SK-N-SH (cell line): ENCODE results near the gene PTPN6. TPM values are rescaled to one million over a fixed set of nuclear protein-coding genes. Genes with fewer than 3 reads are reported as not detected.
A peak's percentile ranks its signal among the peaks of the same experiment; 100 is the strongest.

ENCODE experiments used
- CTCF ChIA-PET: fragments of 300-600, 350-600 bp; formaldehyde crosslinking; extraction: SDS; loops from one replicate; lab custom pipeline; 2021; lab: Yijun Ruan, JAX
- POLR2A ChIA-PET: fragments of 350-600 bp; sonication (Branson Sonifier 250); formaldehyde crosslinking; extraction: SDS; loops from one replicate; lab custom pipeline; 2020; ENCODE audit warnings: antibody characterized with exemption, inconsistent platforms; lab: Yijun Ruan, JAX
- DNase-seq: peaks from one replicate; pipeline ENCODE4 v3.0.0; 2012
- H2AFZ ChIP-seq: fragments of 200-600 bp; sonication (generic); 2 replicates; pipeline ENCODE4 v1.8.1; 2016; ENCODE audit warnings: antibody characterized with exemption, mild to moderate bottlenecking, low read depth
- H3F3A ChIP-seq: fragments of 200-600 bp; sonication (generic); replicated peaks from 2 replicates; pipeline ENCODE3; 2016; ENCODE audit warnings: antibody characterized with exemption, mild to moderate bottlenecking; ENCODE audit not compliant: insufficient read depth
- H3K27ac ChIP-seq, 2 experiments: fragments of 200-500 bp in 1 of 2; fragments of 200-600 bp in 1 of 2; sonication (Bioruptor generic) in 1 of 2; sonication (generic), shearing (Covaris generic) in 1 of 2; 2 replicates each; pipeline versions ENCODE4 v1.5.1 to v1.6.1; 2014 to 2016; ENCODE audit warnings: low read depth in 2 of 2, inconsistent platforms in 1 of 2, low read length in 1 of 2, mild to moderate bottlenecking in 1 of 2, mixed read lengths in 1 of 2
- H3K27me3 ChIP-seq: fragments of 200-600 bp; sonication (generic), shearing (Covaris generic); 2 replicates; pipeline ENCODE4 v1.6.1; 2016; ENCODE audit warnings: mixed run types; ENCODE audit not compliant: insufficient read depth
- H3K36me3 ChIP-seq, 2 experiments: fragments of 200-500 bp in 1 of 2; fragments of 200-600 bp in 1 of 2; sonication (Bioruptor generic) in 1 of 2; sonication (generic) in 1 of 2; replicated peaks in 1 of 2; 2 replicates each; pipeline versions ENCODE3 to v1.5.1; 2014 to 2016; ENCODE audit warnings: low read length in 1 of 2, mild to moderate bottlenecking in 1 of 2; ENCODE audit not compliant: insufficient read depth in 2 of 2, control insufficient read depth in 1 of 2
- H3K4me1 ChIP-seq, 2 experiments: fragments of 200-500 bp in 1 of 2; fragments of 200-600 bp in 1 of 2; sonication (Bioruptor generic) in 1 of 2; sonication (generic), shearing (Covaris generic) in 1 of 2; 2 replicates each; pipeline versions ENCODE4 v1.5.1 to v1.6.1; 2014 to 2016; ENCODE audit warnings: low read depth in 1 of 2, low read length in 1 of 2, mixed run types in 1 of 2; ENCODE audit not compliant: insufficient read depth in 2 of 2, control insufficient read depth in 1 of 2
- H3K4me2 ChIP-seq: fragments of 200-600 bp; sonication (generic), shearing (Covaris generic); 2 replicates; pipeline ENCODE4 v1.6.1; 2017; ENCODE audit warnings: mixed run types
- H3K4me3 ChIP-seq, 2 experiments: fragments of 200-500 bp in 1 of 2; fragments of 200-600 bp in 1 of 2; sonication (Bioruptor generic) in 1 of 2; sonication (generic), shearing (Covaris generic) in 1 of 2; 2 replicates each; pipeline versions ENCODE4 v1.5.1 to v1.8.1; 2014 to 2016; ENCODE audit warnings: low read depth in 2 of 2, inconsistent platforms in 1 of 2, low read length in 1 of 2, mild to moderate bottlenecking in 1 of 2, mixed read lengths in 1 of 2, moderate library complexity in 1 of 2
- H3K79me2 ChIP-seq: fragments of 200-600 bp; sonication (generic); 2 replicates; pipeline ENCODE4 v1.8.1; 2017; ENCODE audit warnings: mild to moderate bottlenecking; ENCODE audit not compliant: insufficient read depth
- H3K9ac ChIP-seq: fragments of 200-600 bp; sonication (generic); 2 replicates; pipeline ENCODE4 v1.6.1; 2017; ENCODE audit warnings: mixed run types
- H3K9me2 ChIP-seq: fragments of 200-600 bp; sonication (generic); 2 replicates; pipeline ENCODE4 v1.6.1; 2017; ENCODE audit warnings: mixed run types
- H3K9me3 ChIP-seq: fragments of 200-600 bp; sonication (generic); 2 replicates; pipeline ENCODE4 v1.6.1; 2017; ENCODE audit warnings: mixed run types, mild to moderate bottlenecking, moderate library complexity
- H4K20me1 ChIP-seq: fragments of 200-600 bp; sonication (generic); 2 replicates; pipeline ENCODE4 v1.6.1; 2017; ENCODE audit warnings: mild to moderate bottlenecking, mixed run types; ENCODE audit not compliant: insufficient read depth
- CHD2 ChIP-seq: fragments of 150-350 bp; IDR thresholded peaks from 2 replicates; pipeline ENCODE4 v1.6.1; 2018; ENCODE audit warnings: low read length; ENCODE audit not compliant: partially characterized antibody
- ELF1 ChIP-seq: IDR thresholded peaks from 2 replicates; pipeline ENCODE4 v1.4.0; 2012
- EZH2phosphoT487 ChIP-seq: fragments of 200-600 bp; sonication (generic); IDR thresholded peaks from 2 replicates; pipeline ENCODE4 v1.6.1; 2017; ENCODE audit warnings: low read depth, mixed run types, mild to moderate bottlenecking, antibody characterized with exemption, moderate library complexity, borderline replicate concordance
- FOSL2 ChIP-seq: IDR thresholded peaks from 2 replicates; pipeline ENCODE4 v1.4.0; 2012; ENCODE audit warnings: low read depth, mild to moderate bottlenecking, moderate library complexity, borderline replicate concordance
- FOXM1 ChIP-seq: IDR thresholded peaks from 2 replicates; pipeline ENCODE4 v1.4.0; 2012; ENCODE audit warnings: low read depth, mild to moderate bottlenecking
- GABPA ChIP-seq: IDR thresholded peaks from 2 replicates; pipeline ENCODE4 v1.4.0; 2012; ENCODE audit warnings: low read depth, mild to moderate bottlenecking
- GATA2 ChIP-seq: sonication (generic); formaldehyde crosslinking; IDR thresholded peaks from 2 replicates; pipeline ENCODE4 v1.5.0; 2020; ENCODE audit warnings: mild to moderate bottlenecking, missing genetic modification reagents
- MEF2A ChIP-seq: IDR thresholded peaks from 2 replicates; pipeline ENCODE4 v1.4.0; 2012; ENCODE audit warnings: low read depth, borderline replicate concordance
- NFIC ChIP-seq: IDR thresholded peaks from 2 replicates; pipeline ENCODE4 v1.4.0; 2012; ENCODE audit warnings: borderline replicate concordance
- NRF1 ChIP-seq: IDR thresholded peaks from 2 replicates; pipeline ENCODE4 v1.6.1; 2012; ENCODE audit warnings: low read depth, mild to moderate bottlenecking, low read length
- POLR2AphosphoS5 ChIP-seq: IDR thresholded peaks from 2 replicates; pipeline ENCODE4 v1.6.1; 2012; ENCODE audit warnings: low read depth, low read length
- SIN3A ChIP-seq: IDR thresholded peaks from 2 replicates; pipeline ENCODE4 v1.6.1; 2012; ENCODE audit warnings: low read depth, mild to moderate bottlenecking, low read length, moderate library complexity, borderline replicate concordance
- TCF12 ChIP-seq: IDR thresholded peaks from 2 replicates; pipeline ENCODE4 v1.4.0; 2012
- YY1 ChIP-seq: IDR thresholded peaks from 2 replicates; pipeline ENCODE4 v1.4.0; 2012; ENCODE audit warnings: low read depth, mild to moderate bottlenecking
- WGBS: methylation state at CpG from one replicate; pipeline ENCODE4 v1.1.6; 2017; ENCODE audit warnings: low lambda C conversion rate; 5-methylcytosine and 5-hydroxymethylcytosine counted together
- polyA plus RNA-seq, 3 experiments: library from polyadenylated mRNA; depleted of rRNA; stranded (reverse); fragments of >200 nt; gene quantifications; 2 replicates each; pipeline ENCODE4 v1.2.3, GENCODE V29; 2012
- TF ChIP-seq, protein P1 (sequence below): IDR thresholded peaks from 2 replicates; pipeline ENCODE4 v1.4.0; 2012; ENCODE audit warnings: low read depth, borderline replicate concordance
- TF ChIP-seq, protein P2 (sequence below): IDR thresholded peaks from 2 replicates; pipeline ENCODE4; 2012
- TF ChIP-seq, protein P3 (sequence below): IDR thresholded peaks from 2 replicates; pipeline ENCODE4 v1.4.0; 2012; ENCODE audit warnings: low read depth
- TF ChIP-seq, protein P4 (sequence below): fragments of 150-350 bp; IDR thresholded peaks from 2 replicates; pipeline ENCODE4 v1.6.1; 2016; ENCODE audit warnings: mild to moderate bottlenecking, low read depth, low read length
- TF ChIP-seq, protein P5 (sequence below): IDR thresholded peaks from 2 replicates; pipeline ENCODE4 v1.4.0; 2012; ENCODE audit warnings: low read depth, borderline replicate concordance
- TF ChIP-seq, protein P6 (sequence below): fragments of 200-600 bp; sonication (generic); IDR thresholded peaks from 2 replicates; pipeline ENCODE4 v1.6.1; 2017; ENCODE audit warnings: antibody characterized with exemption, mild to moderate bottlenecking, moderate library complexity

The PTPN6 gene
- polyA plus RNA-seq, 1 of the 3 experiments (the other 2 are of a cell fraction) = 0.12 TPM

DNA sequence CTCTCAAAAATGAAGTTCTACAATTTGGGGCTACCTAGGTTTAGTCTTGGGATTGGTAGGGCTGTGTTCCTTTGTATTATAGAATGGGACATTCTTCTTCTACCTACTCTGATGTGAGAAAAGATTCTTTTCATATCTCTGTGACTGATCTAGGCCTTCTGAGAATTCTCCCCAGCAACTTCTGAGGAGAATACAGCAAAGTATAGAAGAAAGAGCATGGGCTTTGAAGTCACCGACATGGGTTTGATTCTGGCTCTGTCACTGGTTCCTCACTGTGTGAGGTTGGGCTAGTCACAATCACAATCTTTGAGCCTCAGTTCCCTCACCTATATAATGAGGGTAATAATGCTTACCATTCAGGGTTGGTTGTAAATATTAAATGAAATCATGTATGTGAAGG, 18.4 kb upstream of the PTPN6 start:
- no peak for DNase-seq
- Histone ChIP-seq H3F3A (peaks cover 23% of the 10 kb centered on the region), H3K4me2 (no peak overlapping the region), H3K27ac (peak overlapping the region in 1 of 2 experiments; percentile 15; a peak in 1 of 4 replicates), H3K27me3 (no peaks in the 10 kb centered on the region), H3K36me3 (peaks cover 42 to 58% of the 10 kb centered on the region in 2 experiments), H3K9me2 (no peaks in the 10 kb centered on the region), H2AFZ (no peak overlapping the region), H3K9ac (no peak overlapping the region; the same call in 1 of the 2 replicates), H3K79me2 (peaks cover 79% of the 10 kb centered on the region), H3K4me1 (peaks cover 11 to 20% of the 10 kb centered on the region in 2 experiments), H4K20me1 (peaks cover 57% of the 10 kb centered on the region), H3K9me3 (no peaks in the 10 kb centered on the region), H3K4me3 (no peak overlapping the region)
- 93% methylated on average over 1 of the region's 1 CpG for WGBS
- ChIA-PET CTCF (interaction anchor here (0.9 to 9.2 kb wide), 3 partner anchors 9 to 60 kb away, joined by 3 to 134 read pairs (median 33); partner anchors contain the start of genes C12orf57 and RNU7-1), POLR2A (interaction anchor here (1.2 to 2.2 kb wide), 2 partner anchors 11 kb away, joined by 3 to 8 read pairs; partner anchors contain the start of genes C12orf57 and RNU7-1)
- TF ChIP-seq YY1 (no peak), POLR2AphosphoS5 (no peak), EZH2phosphoT487 (no peak), ELF1 (no peak), FOSL2 (no peak), NFIC (no peak), SIN3A (no peak), GATA2 (no peak), FOXM1 (no peak), NRF1 (no peak)
- TF ChIP-seq, protein P1, sequence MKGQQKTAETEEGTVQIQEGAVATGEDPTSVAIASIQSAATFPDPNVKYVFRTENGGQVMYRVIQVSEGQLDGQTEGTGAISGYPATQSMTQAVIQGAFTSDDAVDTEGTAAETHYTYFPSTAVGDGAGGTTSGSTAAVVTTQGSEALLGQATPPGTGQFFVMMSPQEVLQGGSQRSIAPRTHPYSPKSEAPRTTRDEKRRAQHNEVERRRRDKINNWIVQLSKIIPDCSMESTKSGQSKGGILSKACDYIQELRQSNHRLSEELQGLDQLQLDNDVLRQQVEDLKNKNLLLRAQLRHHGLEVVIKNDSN = no peak
- TF ChIP-seq, protein P2, sequence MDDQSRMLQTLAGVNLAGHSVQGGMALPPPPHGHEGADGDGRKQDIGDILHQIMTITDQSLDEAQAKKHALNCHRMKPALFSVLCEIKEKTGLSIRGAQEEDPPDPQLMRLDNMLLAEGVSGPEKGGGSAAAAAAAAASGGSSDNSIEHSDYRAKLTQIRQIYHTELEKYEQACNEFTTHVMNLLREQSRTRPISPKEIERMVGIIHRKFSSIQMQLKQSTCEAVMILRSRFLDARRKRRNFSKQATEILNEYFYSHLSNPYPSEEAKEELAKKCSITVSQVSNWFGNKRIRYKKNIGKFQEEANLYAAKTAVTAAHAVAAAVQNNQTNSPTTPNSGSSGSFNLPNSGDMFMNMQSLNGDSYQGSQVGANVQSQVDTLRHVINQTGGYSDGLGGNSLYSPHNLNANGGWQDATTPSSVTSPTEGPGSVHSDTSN = no peak
- TF ChIP-seq, protein P3, sequence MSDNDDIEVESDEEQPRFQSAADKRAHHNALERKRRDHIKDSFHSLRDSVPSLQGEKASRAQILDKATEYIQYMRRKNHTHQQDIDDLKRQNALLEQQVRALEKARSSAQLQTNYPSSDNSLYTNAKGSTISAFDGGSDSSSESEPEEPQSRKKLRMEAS = no peak
- TF ChIP-seq, protein P4, sequence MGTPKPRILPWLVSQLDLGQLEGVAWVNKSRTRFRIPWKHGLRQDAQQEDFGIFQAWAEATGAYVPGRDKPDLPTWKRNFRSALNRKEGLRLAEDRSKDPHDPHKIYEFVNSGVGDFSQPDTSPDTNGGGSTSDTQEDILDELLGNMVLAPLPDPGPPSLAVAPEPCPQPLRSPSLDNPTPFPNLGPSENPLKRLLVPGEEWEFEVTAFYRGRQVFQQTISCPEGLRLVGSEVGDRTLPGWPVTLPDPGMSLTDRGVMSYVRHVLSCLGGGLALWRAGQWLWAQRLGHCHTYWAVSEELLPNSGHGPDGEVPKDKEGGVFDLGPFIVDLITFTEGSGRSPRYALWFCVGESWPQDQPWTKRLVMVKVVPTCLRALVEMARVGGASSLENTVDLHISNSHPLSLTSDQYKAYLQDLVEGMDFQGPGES = no peak

DNA sequence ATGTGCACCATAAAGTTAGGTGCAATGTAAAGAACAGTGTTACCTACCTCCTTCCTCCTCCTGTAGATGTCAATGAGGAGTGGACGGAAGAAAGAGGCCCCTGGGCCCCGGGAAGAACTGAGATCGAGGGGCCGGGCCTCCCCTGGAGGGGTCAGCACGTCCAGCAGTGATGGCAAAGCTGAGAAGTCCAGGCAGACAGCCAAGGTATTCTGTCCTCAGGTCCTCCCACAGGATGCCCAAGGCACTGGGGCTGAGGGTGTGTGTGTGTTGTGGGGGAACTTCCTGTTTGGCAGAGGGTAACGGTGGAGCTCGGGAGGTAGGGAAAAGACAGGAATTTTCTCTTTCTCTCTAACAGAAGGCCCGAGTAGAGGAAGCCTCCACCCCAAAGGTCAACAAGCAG, 17.0 kb upstream of the PTPN6 start:
- Histone ChIP-seq H3K9me3 (no peaks in the 10 kb centered on the region), H3K4me1 (peaks cover 11 to 28% of the 10 kb centered on the region in 2 experiments), H3K79me2 (peaks cover 79% of the 10 kb centered on the region), H3K4me2 (no peak overlapping the region; the same call in 1 of the 2 replicates), H3F3A (peaks cover 31% of the 10 kb centered on the region), H3K36me3 (peaks cover 48 to 68% of the 10 kb centered on the region in 2 experiments), H3K9ac (no peak overlapping the region), H4K20me1 (peaks cover 52% of the 10 kb centered on the region), H2AFZ (no peak overlapping the region), H3K4me3 (no peak overlapping the region), H3K9me2 (no peaks in the 10 kb centered on the region), H3K27ac (peak overlapping the region in 1 of 2 experiments; percentile 25; a peak in 3 of 4 replicates), H3K27me3 (no peaks in the 10 kb centered on the region)
- WGBS = 69% methylated on average over 8 of the region's 8 CpGs
- CTCF ChIA-PET = interaction anchor here (0.8 to 9.2 kb wide), 4 partner anchors 10 to 71 kb away, joined by 3 to 134 read pairs (median 4); partner anchors contain the start of gene SPSB2
- DNase-seq = no peak
- POLR2A ChIA-PET = interaction anchor here (0.6 to 1.2 kb wide), 2 partner anchors 12 to 13 kb away, joined by 3 read pairs; no protein-coding TSS in a partner anchor
- TF ChIP-seq CHD2 (no peak), MEF2A (no peak), GABPA (no peak), ELF1 (no peak), TCF12 (no peak), YY1 (no peak)
- TF ChIP-seq, protein P5, sequence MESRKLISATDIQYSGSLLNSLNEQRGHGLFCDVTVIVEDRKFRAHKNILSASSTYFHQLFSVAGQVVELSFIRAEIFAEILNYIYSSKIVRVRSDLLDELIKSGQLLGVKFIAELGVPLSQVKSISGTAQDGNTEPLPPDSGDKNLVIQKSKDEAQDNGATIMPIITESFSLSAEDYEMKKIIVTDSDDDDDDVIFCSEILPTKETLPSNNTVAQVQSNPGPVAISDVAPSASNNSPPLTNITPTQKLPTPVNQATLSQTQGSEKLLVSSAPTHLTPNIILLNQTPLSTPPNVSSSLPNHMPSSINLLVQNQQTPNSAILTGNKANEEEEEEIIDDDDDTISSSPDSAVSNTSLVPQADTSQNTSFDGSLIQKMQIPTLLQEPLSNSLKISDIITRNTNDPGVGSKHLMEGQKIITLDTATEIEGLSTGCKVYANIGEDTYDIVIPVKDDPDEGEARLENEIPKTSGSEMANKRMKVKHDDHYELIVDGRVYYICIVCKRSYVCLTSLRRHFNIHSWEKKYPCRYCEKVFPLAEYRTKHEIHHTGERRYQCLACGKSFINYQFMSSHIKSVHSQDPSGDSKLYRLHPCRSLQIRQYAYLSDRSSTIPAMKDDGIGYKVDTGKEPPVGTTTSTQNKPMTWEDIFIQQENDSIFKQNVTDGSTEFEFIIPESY = no peak
- TF ChIP-seq, protein P2 = no peak
- TF ChIP-seq, protein P6, sequence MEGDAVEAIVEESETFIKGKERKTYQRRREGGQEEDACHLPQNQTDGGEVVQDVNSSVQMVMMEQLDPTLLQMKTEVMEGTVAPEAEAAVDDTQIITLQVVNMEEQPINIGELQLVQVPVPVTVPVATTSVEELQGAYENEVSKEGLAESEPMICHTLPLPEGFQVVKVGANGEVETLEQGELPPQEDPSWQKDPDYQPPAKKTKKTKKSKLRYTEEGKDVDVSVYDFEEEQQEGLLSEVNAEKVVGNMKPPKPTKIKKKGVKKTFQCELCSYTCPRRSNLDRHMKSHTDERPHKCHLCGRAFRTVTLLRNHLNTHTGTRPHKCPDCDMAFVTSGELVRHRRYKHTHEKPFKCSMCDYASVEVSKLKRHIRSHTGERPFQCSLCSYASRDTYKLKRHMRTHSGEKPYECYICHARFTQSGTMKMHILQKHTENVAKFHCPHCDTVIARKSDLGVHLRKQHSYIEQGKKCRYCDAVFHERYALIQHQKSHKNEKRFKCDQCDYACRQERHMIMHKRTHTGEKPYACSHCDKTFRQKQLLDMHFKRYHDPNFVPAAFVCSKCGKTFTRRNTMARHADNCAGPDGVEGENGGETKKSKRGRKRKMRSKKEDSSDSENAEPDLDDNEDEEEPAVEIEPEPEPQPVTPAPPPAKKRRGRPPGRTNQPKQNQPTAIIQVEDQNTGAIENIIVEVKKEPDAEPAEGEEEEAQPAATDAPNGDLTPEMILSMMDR = no peak
